HUES64 (cell line): ENCODE results near the gene PWWP2B.

Source experiments
- H3K27ac ChIP-seq: 2 replicates; pipeline ENCODE4 v1.7.0; 2013; ENCODE audit warnings: low read depth, low read length, inconsistent platforms
- H3K27me3 ChIP-seq: 2 replicates; pipeline ENCODE4 v1.6.1; 2013; ENCODE audit warnings: mild to moderate bottlenecking, low read length; ENCODE audit not compliant: insufficient read depth
- H3K36me3 ChIP-seq: 2 replicates; pipeline ENCODE4 v1.6.1; 2013; ENCODE audit warnings: mild to moderate bottlenecking, low read length; ENCODE audit not compliant: insufficient read depth
- H3K4me1 ChIP-seq: 2 replicates; pipeline ENCODE4 v1.6.1; 2013; ENCODE audit warnings: mild to moderate bottlenecking, low read length, moderate library complexity; ENCODE audit not compliant: insufficient read depth
- H3K4me3 ChIP-seq: 2 replicates; pipeline ENCODE4 v1.5.1; 2013; ENCODE audit warnings: mild to moderate bottlenecking, low read length, moderate library complexity
- H3K9ac ChIP-seq: 2 replicates; pipeline ENCODE4 v1.6.1; 2013; ENCODE audit warnings: mild to moderate bottlenecking, low read depth, low read length
- H3K9me3 ChIP-seq: 2 replicates; pipeline ENCODE4 v1.6.1; 2013; ENCODE audit warnings: low read depth, low read length; ENCODE audit not compliant: insufficient read depth
- WGBS: fragments of 150-250, 120-280 bp; methylation state at CpG from one replicate; pipeline ENCODE4 v1.1.7; 2013; ENCODE audit warnings: missing lambda C conversion rate; 5-methylcytosine and 5-hydroxymethylcytosine counted together

The PWWP2B gene

DNA sequence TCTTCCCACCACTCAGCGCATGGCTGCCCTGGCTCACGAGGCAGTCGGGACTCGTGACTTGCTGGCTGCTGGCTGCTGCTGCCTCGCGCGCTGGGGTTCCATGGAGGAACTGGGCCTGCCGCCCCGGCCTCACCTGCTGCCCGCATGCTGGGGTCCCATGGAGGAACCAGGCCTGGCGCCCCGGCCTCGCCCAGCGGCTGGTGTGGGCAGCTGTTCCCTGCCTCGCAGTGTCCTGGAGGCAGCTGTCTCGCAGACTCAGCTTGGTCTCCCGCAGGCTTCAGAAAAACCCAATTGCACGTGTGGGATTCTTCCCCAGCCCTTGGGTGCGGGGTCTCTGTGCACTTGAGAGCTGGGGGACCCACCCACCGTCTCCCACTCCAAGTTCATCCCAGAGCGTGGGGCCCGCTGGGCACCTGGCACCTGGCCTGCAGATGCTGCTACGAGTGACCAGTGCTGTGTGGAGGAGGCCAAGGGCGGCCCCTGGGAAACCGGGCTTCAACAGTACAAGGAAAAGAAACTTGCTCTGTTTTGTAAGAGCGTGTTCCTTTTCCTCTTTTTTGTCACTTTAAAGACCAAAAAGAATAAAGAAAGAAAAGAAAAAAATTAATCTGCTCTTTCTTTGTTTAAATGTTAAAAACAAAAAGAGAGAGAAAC, 20.4 kb downstream of the PWWP2B start:
- H3K27ac ChIP-seq, result no peak overlapping the region
- H3K9ac ChIP-seq, result no peak overlapping the region
- H3K9me3 ChIP-seq, result no peaks in the 10 kb centered on the region
- H3K4me3 ChIP-seq, result no peak overlapping the region
- H3K4me1 ChIP-seq, result peaks cover 30% of the 10 kb centered on the region
- no peaks in the 10 kb centered on the region for H3K36me3 ChIP-seq
- WGBS, result 93% methylated on average over 25 of the region's 26 CpGs
- no peaks in the 10 kb centered on the region for H3K27me3 ChIP-seq

DNA sequence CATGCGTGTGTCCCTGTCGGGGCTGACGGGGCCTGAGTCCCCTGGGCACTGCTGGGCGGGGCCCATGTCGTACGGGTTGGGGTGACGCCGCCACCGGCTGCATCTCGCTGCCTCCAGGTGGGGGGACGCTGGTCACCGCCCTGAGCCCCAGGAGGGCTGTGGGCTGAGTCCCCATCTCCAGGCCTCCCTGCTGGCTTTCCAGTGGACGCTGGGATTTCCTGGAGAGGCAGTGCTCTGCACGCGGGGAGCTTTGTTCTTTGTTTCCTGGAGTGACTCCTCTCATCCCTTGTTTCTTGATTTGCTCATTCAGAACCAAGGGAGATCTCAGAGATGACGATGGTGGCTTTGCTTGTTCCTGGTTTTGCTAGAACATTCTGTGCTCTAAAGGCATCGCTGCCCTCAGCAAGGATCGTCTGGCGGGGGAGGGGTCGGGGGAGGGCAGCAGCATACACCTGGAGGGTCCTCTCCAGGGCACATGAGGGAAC, 21.0 kb downstream of the PWWP2B start:
- H3K4me3 ChIP-seq, result no peak overlapping the region
- no peak overlapping the region for H3K9ac ChIP-seq
- no peaks in the 10 kb centered on the region for H3K9me3 ChIP-seq
- no peaks in the 10 kb centered on the region for H3K27me3 ChIP-seq
- H3K27ac ChIP-seq, result no peak overlapping the region
- H3K4me1 ChIP-seq, result peaks cover 25% of the 10 kb centered on the region
- 73% methylated on average over 20 of the region's 20 CpGs for WGBS
- no peaks in the 10 kb centered on the region for H3K36me3 ChIP-seq

DNA sequence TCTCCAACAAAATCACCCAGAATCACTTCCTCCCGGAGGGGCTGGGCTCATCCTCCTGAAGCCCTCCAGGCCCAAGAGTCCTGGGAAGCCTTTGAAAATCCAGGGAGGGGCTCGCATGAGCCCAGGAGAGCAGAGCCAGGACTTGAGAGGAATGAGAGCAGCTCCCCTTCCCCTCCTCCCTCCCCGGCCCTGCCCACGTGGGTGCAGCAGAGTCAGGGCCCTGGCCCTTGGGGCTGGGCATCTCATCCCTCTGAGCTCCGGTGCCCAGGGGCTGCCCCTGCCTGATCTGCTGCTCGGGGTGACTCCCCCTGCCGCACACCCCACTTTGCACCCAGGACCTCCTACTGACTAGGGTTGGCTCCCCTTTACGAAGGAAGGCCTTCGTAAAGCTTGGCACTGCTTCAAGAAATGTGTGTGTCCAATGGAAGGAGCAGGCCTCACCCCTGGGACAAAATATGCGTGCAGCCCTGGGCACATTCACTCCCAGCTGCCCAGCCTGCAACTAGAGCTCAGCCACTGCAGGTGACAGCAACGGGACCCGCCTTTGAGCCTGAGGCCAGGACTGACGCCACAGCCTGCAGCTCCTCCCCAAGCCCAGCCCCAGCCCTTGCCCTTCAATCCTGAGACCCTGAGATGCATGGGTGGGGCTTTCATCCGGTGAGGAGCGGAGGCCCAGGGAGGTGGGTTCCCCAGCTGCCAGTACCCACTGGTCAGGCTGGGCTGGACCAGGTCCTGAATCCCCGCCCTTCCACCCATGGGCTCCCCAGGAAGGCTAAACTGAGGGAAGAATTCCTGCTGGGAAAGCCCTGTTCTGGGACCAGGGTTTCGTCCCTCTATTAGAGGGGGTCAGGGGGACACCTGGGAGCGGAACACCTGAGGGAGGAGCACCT, 21.8 kb downstream of the PWWP2B start:
- Histone ChIP-seq H3K9ac (no peak overlapping the region), H3K36me3 (no peaks in the 10 kb centered on the region), H3K27me3 (no peaks in the 10 kb centered on the region), H3K4me1 (peaks cover 24% of the 10 kb centered on the region), H3K27ac (peak overlapping the region; percentile 39; the same call in 1 of the 2 replicates), H3K9me3 (no peaks in the 10 kb centered on the region), H3K4me3 (peak overlapping the region; percentile 22; the same call in 1 of the 2 replicates)
- WGBS, result 36% methylated on average over 18 of the region's 18 CpGs

DNA sequence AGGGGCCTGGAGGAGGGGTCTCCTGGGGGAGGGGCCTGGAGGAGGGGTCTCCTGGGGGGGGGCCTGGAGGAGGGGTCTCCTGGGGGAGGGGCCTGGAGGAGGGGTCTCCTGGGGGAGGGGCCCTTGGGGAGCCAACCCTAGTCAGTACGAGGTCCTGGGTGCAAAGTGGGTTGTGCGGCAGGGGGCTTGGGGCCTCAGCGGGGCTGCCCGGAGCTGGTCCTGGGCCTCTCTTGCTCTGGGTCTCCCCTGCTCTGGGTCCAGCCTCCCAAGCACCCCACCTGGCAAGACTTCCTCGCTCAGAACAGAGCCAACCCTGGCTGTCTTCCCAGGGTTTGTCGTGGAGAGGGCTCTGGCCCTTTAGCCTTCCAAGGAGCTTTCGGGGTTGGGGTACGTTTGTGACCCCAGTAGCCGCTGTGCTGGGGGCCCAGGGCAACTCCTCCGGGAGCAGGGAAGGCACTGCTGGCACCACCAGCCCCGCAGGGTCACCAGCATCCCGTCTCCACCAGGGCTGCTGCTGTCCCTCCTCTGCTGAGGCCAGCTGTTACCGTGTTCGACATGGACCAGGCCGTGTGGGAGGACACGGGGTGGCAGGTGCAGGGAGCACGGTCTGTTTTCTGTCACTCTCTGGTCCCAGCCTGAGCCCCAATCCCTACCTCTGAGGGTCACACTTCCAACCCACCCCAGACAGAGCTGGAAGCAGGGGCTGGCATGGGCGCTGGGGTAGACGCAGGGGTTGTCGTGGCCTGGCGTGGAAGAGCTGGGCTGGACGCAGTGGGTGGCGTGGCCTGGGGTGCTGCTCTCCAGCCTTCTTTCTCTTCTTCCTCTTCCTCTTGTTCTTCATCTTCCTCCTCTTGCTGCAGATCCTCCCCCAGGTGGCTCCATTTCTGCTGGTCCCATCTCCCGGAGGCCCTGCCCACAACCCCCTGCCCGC, 22.8 kb downstream of the PWWP2B start:
- Histone ChIP-seq H3K27me3 (no peaks in the 10 kb centered on the region), H3K9me3 (no peaks in the 10 kb centered on the region), H3K36me3 (no peaks in the 10 kb centered on the region), H3K4me1 (peaks cover 24% of the 10 kb centered on the region), H3K27ac (no peak overlapping the region), H3K4me3 (no peak overlapping the region), H3K9ac (no peak overlapping the region)
- WGBS, result 86% methylated on average over 25 of the region's 25 CpGs

DNA sequence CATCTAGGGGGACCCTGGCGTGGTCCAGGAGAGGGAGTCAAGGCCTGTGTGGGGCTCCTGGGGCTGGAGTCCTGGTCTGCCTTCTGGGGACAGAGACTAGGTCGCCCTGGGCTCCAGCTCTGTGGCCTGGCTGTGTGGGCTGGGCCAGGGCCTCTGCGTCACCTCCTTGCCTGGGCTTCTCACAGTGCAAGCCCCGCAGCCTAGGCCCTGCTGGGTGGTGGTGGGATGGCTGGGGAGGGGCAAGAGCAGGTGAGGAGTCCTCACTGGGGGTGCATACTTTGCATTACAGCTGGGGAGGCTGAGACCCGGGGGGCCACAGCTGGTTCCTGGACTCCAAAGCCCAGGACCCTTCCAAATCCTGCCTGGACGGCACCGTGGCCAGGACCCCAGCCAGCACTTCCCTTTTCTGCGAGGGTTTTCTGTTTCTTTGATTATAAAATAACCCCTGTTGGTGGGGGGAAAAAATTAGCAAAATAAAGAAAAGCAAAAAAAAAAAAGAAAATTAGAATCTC, 23.5 kb downstream of the PWWP2B start:
- WGBS, result 68% methylated on average over 8 of the region's 8 CpGs
- no peak overlapping the region for H3K27ac ChIP-seq
- H3K4me1 ChIP-seq, result peaks cover 24% of the 10 kb centered on the region
- no peak overlapping the region for H3K9ac ChIP-seq
- H3K27me3 ChIP-seq, result no peaks in the 10 kb centered on the region
- no peaks in the 10 kb centered on the region for H3K9me3 ChIP-seq
- H3K4me3 ChIP-seq, result no peak overlapping the region
- H3K36me3 ChIP-seq, result no peaks in the 10 kb centered on the region

DNA sequence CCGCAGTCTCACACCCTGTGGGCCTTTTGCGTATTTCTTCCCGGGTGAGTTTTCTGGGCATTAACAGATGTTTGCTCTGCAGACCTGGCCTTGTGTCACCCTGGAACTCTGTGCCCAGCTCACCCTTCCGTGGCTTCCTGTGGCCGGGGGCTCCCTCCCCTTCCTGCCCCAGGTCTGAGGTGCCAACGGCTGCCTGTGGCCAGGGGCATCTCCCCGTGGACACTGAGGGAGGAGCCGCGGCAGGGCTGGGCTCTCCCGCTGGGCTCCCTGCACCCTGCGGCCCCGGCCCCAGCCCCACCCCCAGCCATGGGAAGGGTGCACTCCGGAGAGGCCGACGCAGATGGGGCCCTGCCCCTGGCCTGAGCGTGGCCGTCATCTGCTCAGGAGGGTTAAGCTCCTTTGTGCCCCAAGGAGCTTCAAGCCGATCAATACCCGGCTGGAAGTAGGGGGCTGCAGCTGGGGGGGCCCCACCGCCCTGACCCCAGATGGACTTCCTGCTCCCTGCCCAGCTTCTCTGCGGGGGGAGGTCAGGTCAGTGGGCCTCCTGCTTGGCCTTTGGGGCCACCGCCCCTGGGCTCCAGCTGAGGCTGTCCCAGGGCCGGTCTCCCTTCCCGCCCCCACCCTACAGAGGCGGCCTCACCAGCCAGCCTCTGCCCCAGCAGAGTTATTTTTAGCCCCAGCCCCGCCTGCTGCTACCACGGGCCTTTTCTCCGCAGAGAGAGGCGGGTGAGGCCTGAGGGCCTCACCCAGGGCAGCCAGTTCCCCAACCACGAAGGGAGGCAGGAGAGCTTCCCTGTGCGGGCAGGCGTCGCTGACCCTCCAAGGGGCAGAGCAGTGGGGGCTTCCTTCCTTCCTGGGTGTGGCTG, 24.2 kb downstream of the PWWP2B start:
- H3K27me3 ChIP-seq, result no peaks in the 10 kb centered on the region
- no peak overlapping the region for H3K4me3 ChIP-seq
- WGBS, result 52% methylated on average over 33 of the region's 33 CpGs
- no peaks in the 10 kb centered on the region for H3K9me3 ChIP-seq
- H3K27ac ChIP-seq, result peak overlapping the region; percentile 25
- no peaks in the 10 kb centered on the region for H3K36me3 ChIP-seq
- H3K4me1 ChIP-seq, result peaks cover 24% of the 10 kb centered on the region
- no peak overlapping the region for H3K9ac ChIP-seq

DNA sequence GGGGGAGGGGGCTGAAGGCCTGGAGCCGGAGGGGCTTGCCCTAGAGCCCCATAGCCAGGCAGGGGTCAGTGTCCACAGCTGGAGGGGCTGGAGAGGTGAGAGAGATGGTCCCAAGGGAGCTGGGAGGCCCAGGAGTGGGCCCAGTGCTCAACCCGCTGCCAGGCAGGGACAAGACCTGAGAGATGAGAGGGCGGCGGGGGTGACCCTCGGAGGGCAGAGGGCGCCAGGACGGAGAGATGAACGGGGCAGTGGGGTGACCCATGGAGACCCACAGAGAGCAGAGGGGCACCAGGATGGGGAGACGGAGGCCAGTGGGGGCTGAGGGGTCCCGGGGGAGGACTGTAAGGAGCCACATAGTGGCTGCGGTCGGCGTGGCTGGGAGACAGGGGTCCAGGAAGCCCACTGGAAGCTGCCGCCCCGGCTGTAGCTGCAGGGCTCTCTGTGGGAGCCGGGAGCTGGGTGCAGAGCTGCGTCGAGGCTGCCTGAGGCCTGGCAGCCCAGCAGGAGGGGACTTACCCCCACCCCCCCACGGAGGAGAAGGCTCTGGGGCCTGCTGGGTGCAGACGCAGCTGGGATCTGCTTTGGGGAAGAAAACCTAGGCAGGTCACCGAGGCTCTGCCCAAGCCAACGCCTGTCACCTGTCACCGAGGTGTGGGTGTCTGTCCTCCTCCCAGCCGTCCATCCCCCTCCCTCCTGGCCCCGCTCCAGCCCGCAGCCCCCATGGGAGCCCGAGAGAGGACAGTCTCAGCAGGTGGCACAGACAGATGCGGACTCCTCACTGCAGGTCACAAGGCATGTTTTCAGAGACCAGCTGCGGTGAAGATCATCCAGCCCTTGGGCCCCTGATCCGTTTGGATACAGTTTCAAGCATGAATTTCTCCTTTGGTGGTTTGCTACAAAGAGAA, 25.1 kb downstream of the PWWP2B start:
- 83% methylated on average over 30 of the region's 30 CpGs for WGBS
- no peaks in the 10 kb centered on the region for H3K36me3 ChIP-seq
- H3K4me3 ChIP-seq, result no peak overlapping the region
- no peaks in the 10 kb centered on the region for H3K9me3 ChIP-seq
- H3K9ac ChIP-seq, result no peak overlapping the region
- H3K4me1 ChIP-seq, result peaks cover 24% of the 10 kb centered on the region
- peak overlapping the region; percentile 25 for H3K27ac ChIP-seq
- no peaks in the 10 kb centered on the region for H3K27me3 ChIP-seq

DNA sequence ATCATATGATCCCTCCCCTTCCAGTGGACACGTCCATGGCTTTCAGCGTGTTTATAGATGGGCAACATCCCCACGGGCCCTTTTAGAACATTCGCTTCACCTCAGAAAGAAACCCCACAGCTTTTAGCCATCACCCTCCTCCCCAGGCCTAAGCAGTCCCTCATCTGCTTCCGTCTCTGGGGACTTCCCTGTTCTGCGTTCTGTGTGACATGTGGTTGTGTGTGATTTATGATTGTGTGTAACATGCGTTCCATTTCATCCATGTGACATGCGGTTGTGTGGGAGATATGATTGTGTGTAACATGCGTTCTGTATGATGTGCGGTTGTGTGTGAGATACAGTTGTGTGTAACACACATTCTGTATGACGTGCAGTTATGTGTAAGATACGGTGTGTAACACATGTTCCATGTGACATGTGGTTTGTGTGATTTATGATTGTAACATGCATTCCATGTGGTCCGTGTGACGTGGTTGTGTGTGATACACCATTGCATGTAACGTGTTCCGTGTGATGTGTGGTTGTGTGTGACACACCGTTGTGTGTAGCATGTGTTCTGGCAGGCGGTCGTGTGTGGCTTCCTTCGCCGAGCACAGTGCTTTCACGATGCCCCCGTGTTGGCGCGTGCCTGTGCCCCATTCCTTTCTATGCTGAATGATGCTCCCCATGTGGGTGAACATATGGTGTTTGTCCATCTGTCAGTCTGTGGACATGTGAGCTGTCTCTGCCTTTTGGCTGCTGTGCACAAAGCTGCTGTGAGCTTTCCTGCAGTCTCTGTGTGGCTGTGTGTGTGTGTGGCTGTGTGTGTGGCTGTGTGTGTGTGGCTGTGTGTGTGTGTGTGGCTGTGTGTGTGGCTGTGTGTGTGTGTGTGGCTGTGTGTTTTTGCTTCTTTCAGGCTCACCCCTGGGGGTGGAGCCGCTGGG, 26.2 kb downstream of the PWWP2B start:
- Histone ChIP-seq H3K27ac (no peak overlapping the region), H3K4me3 (no peak overlapping the region), H3K9me3 (no peaks in the 10 kb centered on the region), H3K4me1 (peaks cover 20% of the 10 kb centered on the region), H3K36me3 (no peaks in the 10 kb centered on the region), H3K9ac (no peak overlapping the region), H3K27me3 (no peaks in the 10 kb centered on the region)
- 94% methylated on average over 26 of the region's 26 CpGs for WGBS
